ENCODE measurements around the gene FKBP15. TPM values are rescaled to one million over a fixed set of nuclear protein-coding genes. Genes with fewer than 3 reads are reported as not detected.

Gene FKBP15
- total and polyA plus RNA-seq, 2 of the 4 experiments (the other 2 are of a cell fraction) = 20.4 to 25.5 TPM

GRCh38 chr9:113231701-113232100, 10.6 kb upstream of the FKBP15 start:
- H4K20me1 ChIP-seq (ENCODE audit: insufficient read depth, low read length) = peaks cover 32% of the 10 kb centered on the region
- no peak overlapping the region for H2BK20ac ChIP-seq (ENCODE audit: low read depth, low read length)
- H2BK120ac ChIP-seq (ENCODE audit: low read depth, low read length) = peak overlapping the region; percentile 14; the same call in 1 of the 2 replicates
- H3K4ac ChIP-seq (ENCODE audit: low read depth, low read length) = no peak overlapping the region
- intact Hi-C loops (cut with micrococcal nuclease) = no loop called here
- H4K5ac ChIP-seq (ENCODE audit: low read depth, low read length) = no peak overlapping the region
- peaks cover 4% of the 10 kb centered on the region for H3K4me1 ChIP-seq (ENCODE audit: control insufficient read depth, insufficient read depth, low read length)
- no peak overlapping the region for H3K27ac ChIP-seq (ENCODE audit: insufficient read depth, low read length)
- peaks cover 2% of the 10 kb centered on the region for H3K36me3 ChIP-seq (ENCODE audit: control insufficient read depth, insufficient read depth, low read length)
- ChIA-PET CTCF (interaction anchor here (0.5 kb wide), 1 partner anchor 234 kb away, joined by 3 read pairs; no protein-coding TSS in a partner anchor), POLR2A (ENCODE audit: unreplicated experiment) (no interaction called here)
- TF ChIP-seq MAFK (IDR thresholded peaks at IDR 0.05; ENCODE audit: low read depth, low read length) (no peak), MXI1 (IDR thresholded peaks at IDR 0.05; ENCODE audit: borderline replicate concordance, low read depth, low read length) (no peak), USF2 (IDR thresholded peaks at IDR 0.05; ENCODE audit: low read depth, low read length) (no peak), RFX5 (IDR thresholded peaks at IDR 0.05; ENCODE audit: low read depth, low read length) (no peak), NFE2L2 (IDR thresholded peaks at IDR 0.05; ENCODE audit: low read depth, low read length) (no peak), MAZ (IDR thresholded peaks at IDR 0.05; ENCODE audit: borderline replicate concordance, low read depth, low read length) (no peak), SMC3 (IDR thresholded peaks at IDR 0.05; ENCODE audit: low read depth, low read length) (no peak), FOS (IDR thresholded peaks at IDR 0.05; ENCODE audit: low read depth, low read length) (no peak)
- H3K9me3 ChIP-seq (ENCODE audit: control insufficient read depth, insufficient read depth, low read length) = no peaks in the 10 kb centered on the region
- no peaks in the 10 kb centered on the region for H3K27me3 ChIP-seq (ENCODE audit: control insufficient read depth, insufficient read depth, low read length)
- BruUV-seq (replicated peaks) = no TSS peak
- H2BK5ac ChIP-seq (ENCODE audit: low read depth, low read length, poor library complexity, severe bottlenecking) = no peak overlapping the region
- no peak overlapping the region for H3K14ac ChIP-seq (replicated peaks; ENCODE audit: low read depth, low read length)
- no peak overlapping the region for H3K4me2 ChIP-seq (ENCODE audit: low read depth, low read length)
- peaks cover 32 to 57% of the 10 kb centered on the region in 2 experiments for H3K79me1 ChIP-seq (ENCODE audit: low read depth in 1 of 2, low read length in 2 of 2)
- dilution Hi-C loops (cut with HindIII; ENCODE audit: low sequenced_read_pairs, unreplicated experiment) = no loop called here
- no peak overlapping the region for H2BK15ac ChIP-seq (ENCODE audit: low read depth, low read length)
- ATAC-seq (ENCODE audit: low read depth) = no peak
- H3K56ac ChIP-seq (ENCODE audit: extremely low read depth, insufficient read depth, low read length) = no peak overlapping the region
- in situ Hi-C loops (cut with MboI; ENCODE audit: low sequenced_read_pairs) = no loop called here
- H3K9ac ChIP-seq (ENCODE audit: low read depth, low read length) = no peak overlapping the region
- no peak overlapping the region for H3K4me3 ChIP-seq (ENCODE audit: insufficient read depth, low read depth, low read length)
- no peak overlapping the region; the same call in 1 of the 2 replicates for H2AK5ac ChIP-seq (ENCODE audit: low read depth, low read length)
- peaks cover 11% of the 10 kb centered on the region; the same call in 1 of the 2 replicates for H3K9me1 ChIP-seq (ENCODE audit: insufficient read depth, low read length)
- H3K18ac ChIP-seq (ENCODE audit: low read depth, low read length) = no peak overlapping the region
- no CpG with 5 or more reads among the region's 2 CpGs for WGBS, 2 experiments (ENCODE audit: extremely low coverage in 2 of 2, insufficient read length in 1 of 2)
- no peak overlapping the region for H2AK9ac ChIP-seq (replicated peaks; ENCODE audit: low read depth, low read length, poor library complexity)
- no peak overlapping the region for H2AFZ ChIP-seq (replicated peaks; ENCODE audit: low read length, poor library complexity)
- no peak overlapping the region for H4K8ac ChIP-seq (ENCODE audit: low read depth in 2 of 2, low read length in 2 of 2)
- no peak overlapping the region for H3K23ac ChIP-seq (ENCODE audit: low read depth, low read length)
- no peak for DNase-seq
- H4K91ac ChIP-seq (ENCODE audit: insufficient read depth, low read depth, low read length) = no peak overlapping the region

Measured in IMR-90 (cell line).